HAP-1 (cell line): ENCODE results near the gene SLC19A1.
"Not testable (repeated sequence)": the region's sequence is repeated elsewhere in the genome, so short reads cannot be mapped to it uniquely, and the experiment has no call there.

ENCODE experiments used
- DNase-seq, 2 experiments: peaks; one replicate each; pipeline ENCODE4 v3.0.0-alpha.2; 2016 to 2020; ENCODE audit warnings: low spot score in 2 of 2
- H3K27me3 ChIP-seq: fragments of 250-450 bp; sonication (Bioruptor Pico); 2 replicates; pipeline ENCODE4 v1.5.1; 2020; ENCODE audit warnings: low read depth, mild to moderate bottlenecking, moderate library complexity
- H3K36me3 ChIP-seq: fragments of 250-450 bp; sonication (Bioruptor Pico); replicated peaks from 2 replicates; pipeline ENCODE4 v1.5.1; 2020; ENCODE audit warnings: mild to moderate bottlenecking
- H3K4me1 ChIP-seq: fragments of 250-450 bp; sonication (Bioruptor Pico); 2 replicates; pipeline ENCODE4 v1.5.1; 2020; ENCODE audit warnings: mild to moderate bottlenecking
- H3K4me3 ChIP-seq: fragments of 250-450 bp; sonication (Bioruptor Pico); 2 replicates; pipeline ENCODE4 v1.5.1; 2020; ENCODE audit warnings: mild to moderate bottlenecking, moderate library complexity
- H3K9me3 ChIP-seq: fragments of 250-450 bp; sonication (Bioruptor Pico); 2 replicates; pipeline ENCODE4 v1.5.1; 2020; ENCODE audit warnings: mild to moderate bottlenecking, moderate library complexity
- in situ Hi-C: fragments of 300-500 bp; cut with MboI; formaldehyde crosslinking; loops from 3 replicates; pipeline ENCODE4 v1.14.3; 2020; ENCODE audit warnings: low sequenced_read_pairs, inconsistent platforms, mixed read lengths

Gene SLC19A1

GRCh38 chr21:45532826-45533360, 9.3 kb downstream of the SLC19A1 start:
- no peak for DNase-seq
- no peaks in the 10 kb centered on the region for H3K9me3 ChIP-seq
- no peaks in the 10 kb centered on the region for H3K4me1 ChIP-seq
- in situ Hi-C loops: no loop called here
- H3K36me3 ChIP-seq: peaks cover 69% of the 10 kb centered on the region
- no peak overlapping the region for H3K4me3 ChIP-seq
- H3K27me3 ChIP-seq: no peaks in the 10 kb centered on the region

- H3K36me3 ChIP-seq: peaks cover 68% of the 10 kb centered on the region
- no peak overlapping the region for H3K4me3 ChIP-seq
- H3K9me3 ChIP-seq: no peaks in the 10 kb centered on the region
- no peaks in the 10 kb centered on the region for H3K4me1 ChIP-seq
- no peak for DNase-seq
- no peaks in the 10 kb centered on the region for H3K27me3 ChIP-seq
- in situ Hi-C loops: no loop called here
Observed at GRCh38 chr21:45531393-45532215, 10.6 kb downstream of the SLC19A1 start.

GRCh38 chr21:45531114-45531392, 11.2 kb downstream of the SLC19A1 start:
- in situ Hi-C loops, H3K4me1 ChIP-seq, H3K4me3 ChIP-seq, DNase-seq, H3K9me3 ChIP-seq, H3K27me3 ChIP-seq: not testable (repeated sequence)
- H3K36me3 ChIP-seq: peaks cover 68% of the 10 kb centered on the region

- H3K4me1 ChIP-seq: no peaks in the 10 kb centered on the region
- H3K36me3 ChIP-seq: peaks cover 68% of the 10 kb centered on the region
- in situ Hi-C loops: no loop called here
- no peak for DNase-seq
- no peaks in the 10 kb centered on the region for H3K27me3 ChIP-seq
- no peaks in the 10 kb centered on the region for H3K9me3 ChIP-seq
- H3K4me3 ChIP-seq: no peak overlapping the region
Observed at GRCh38 chr21:45530423-45531113, 11.7 kb downstream of the SLC19A1 start.

- in situ Hi-C loops: no loop called here
- no peaks in the 10 kb centered on the region for H3K27me3 ChIP-seq
- peaks cover 71% of the 10 kb centered on the region for H3K36me3 ChIP-seq
- no peak for DNase-seq
- no peaks in the 10 kb centered on the region for H3K9me3 ChIP-seq
- no peak overlapping the region for H3K4me3 ChIP-seq
- no peaks in the 10 kb centered on the region for H3K4me1 ChIP-seq
Observed at GRCh38 chr21:45529785-45530422, 12.3 kb downstream of the SLC19A1 start.

- in situ Hi-C loops: no loop called here
- H3K4me3 ChIP-seq: no peak overlapping the region
- H3K36me3 ChIP-seq: peaks cover 67% of the 10 kb centered on the region
- H3K4me1 ChIP-seq: no peaks in the 10 kb centered on the region
- H3K9me3 ChIP-seq: no peaks in the 10 kb centered on the region
- DNase-seq: no peak
- no peaks in the 10 kb centered on the region for H3K27me3 ChIP-seq
Observed at GRCh38 chr21:45528981-45529784, 13.1 kb downstream of the SLC19A1 start.

GRCh38 chr21:45528028-45528705, 14.1 kb downstream of the SLC19A1 start:
- Histone ChIP-seq H3K9me3 (no peaks in the 10 kb centered on the region), H3K4me3 (no peak overlapping the region), H3K36me3 (peaks cover 66% of the 10 kb centered on the region), H3K4me1 (no peaks in the 10 kb centered on the region), H3K27me3 (no peaks in the 10 kb centered on the region)
- in situ Hi-C loops: no loop called here
- no peak for DNase-seq

GRCh38 chr21:45527151-45527999, 14.9 kb downstream of the SLC19A1 start:
- H3K4me3 ChIP-seq, H3K4me1 ChIP-seq, in situ Hi-C loops, H3K27me3 ChIP-seq, DNase-seq, H3K9me3 ChIP-seq: not testable (repeated sequence)
- H3K36me3 ChIP-seq: peaks cover 74% of the 10 kb centered on the region

- Histone ChIP-seq H3K27me3 (no peaks in the 10 kb centered on the region), H3K4me3 (no peak overlapping the region), H3K4me1 (no peaks in the 10 kb centered on the region), H3K36me3 (peaks cover 75% of the 10 kb centered on the region), H3K9me3 (no peaks in the 10 kb centered on the region)
- in situ Hi-C loops: no loop called here
- DNase-seq: no peak
Observed at GRCh38 chr21:45525910-45526306, 16.3 kb downstream of the SLC19A1 start.

GRCh38 chr21:45525153-45525909, 16.9 kb downstream of the SLC19A1 start:
- H3K9me3 ChIP-seq: no peaks in the 10 kb centered on the region; the same call in 1 of the 2 replicates
- in situ Hi-C loops: no loop called here

GRCh38 chr21:45524756-45525152, 17.5 kb downstream of the SLC19A1 start:
- no peaks in the 10 kb centered on the region for H3K4me1 ChIP-seq
- no peak overlapping the region for H3K4me3 ChIP-seq
- no peaks in the 10 kb centered on the region; the same call in 1 of the 2 replicates for H3K9me3 ChIP-seq
- DNase-seq: no peak
- peaks cover 71% of the 10 kb centered on the region for H3K36me3 ChIP-seq
- no peaks in the 10 kb centered on the region for H3K27me3 ChIP-seq
- in situ Hi-C loops: no loop called here

More at GRCh38 chr21:45525153-45525909, 16.9 kb downstream of the SLC19A1 start:
- no peaks in the 10 kb centered on the region for H3K27me3 ChIP-seq
- peaks cover 75% of the 10 kb centered on the region for H3K36me3 ChIP-seq
- DNase-seq: no peak
- no peak overlapping the region for H3K4me3 ChIP-seq
- H3K4me1 ChIP-seq: no peaks in the 10 kb centered on the region
